Measurements from ENCODE around the gene COL21A1.
A peak's percentile ranks its signal among the peaks of the same experiment; 100 is the strongest.

Gene COL21A1

DNA sequence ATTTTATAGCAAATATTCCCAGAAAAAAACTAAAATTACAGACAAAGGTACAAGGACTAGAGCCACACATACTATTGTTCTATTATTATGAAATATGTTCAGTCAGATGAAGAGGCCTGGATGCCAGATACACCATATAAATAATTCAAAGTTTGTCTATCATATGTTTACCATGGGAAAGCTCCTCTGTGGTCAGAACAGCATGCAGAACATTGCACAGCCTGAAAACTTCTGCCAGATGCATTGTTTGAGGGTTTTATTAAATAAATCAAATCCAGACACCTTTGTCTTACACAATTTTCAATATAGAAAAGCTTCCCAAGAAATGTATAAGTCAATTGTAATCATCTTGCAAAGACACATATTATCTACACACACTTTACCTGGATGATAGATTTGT is 35.0 kb upstream of the COL21A1 start:
- H3K4me3 ChIP-seq (replicated peaks in 1 of 2; ENCODE audit: low read depth in 2 of 2, low read length in 2 of 2) = no peak overlapping the region
- TF ChIP-seq, protein P1, sequence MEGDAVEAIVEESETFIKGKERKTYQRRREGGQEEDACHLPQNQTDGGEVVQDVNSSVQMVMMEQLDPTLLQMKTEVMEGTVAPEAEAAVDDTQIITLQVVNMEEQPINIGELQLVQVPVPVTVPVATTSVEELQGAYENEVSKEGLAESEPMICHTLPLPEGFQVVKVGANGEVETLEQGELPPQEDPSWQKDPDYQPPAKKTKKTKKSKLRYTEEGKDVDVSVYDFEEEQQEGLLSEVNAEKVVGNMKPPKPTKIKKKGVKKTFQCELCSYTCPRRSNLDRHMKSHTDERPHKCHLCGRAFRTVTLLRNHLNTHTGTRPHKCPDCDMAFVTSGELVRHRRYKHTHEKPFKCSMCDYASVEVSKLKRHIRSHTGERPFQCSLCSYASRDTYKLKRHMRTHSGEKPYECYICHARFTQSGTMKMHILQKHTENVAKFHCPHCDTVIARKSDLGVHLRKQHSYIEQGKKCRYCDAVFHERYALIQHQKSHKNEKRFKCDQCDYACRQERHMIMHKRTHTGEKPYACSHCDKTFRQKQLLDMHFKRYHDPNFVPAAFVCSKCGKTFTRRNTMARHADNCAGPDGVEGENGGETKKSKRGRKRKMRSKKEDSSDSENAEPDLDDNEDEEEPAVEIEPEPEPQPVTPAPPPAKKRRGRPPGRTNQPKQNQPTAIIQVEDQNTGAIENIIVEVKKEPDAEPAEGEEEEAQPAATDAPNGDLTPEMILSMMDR (IDR thresholded peaks at IDR 0.05; ENCODE audit: low read depth, low read length) = no peak
- DNase-seq (ENCODE audit: low read depth in 2 of 2) = no peak

DNA sequence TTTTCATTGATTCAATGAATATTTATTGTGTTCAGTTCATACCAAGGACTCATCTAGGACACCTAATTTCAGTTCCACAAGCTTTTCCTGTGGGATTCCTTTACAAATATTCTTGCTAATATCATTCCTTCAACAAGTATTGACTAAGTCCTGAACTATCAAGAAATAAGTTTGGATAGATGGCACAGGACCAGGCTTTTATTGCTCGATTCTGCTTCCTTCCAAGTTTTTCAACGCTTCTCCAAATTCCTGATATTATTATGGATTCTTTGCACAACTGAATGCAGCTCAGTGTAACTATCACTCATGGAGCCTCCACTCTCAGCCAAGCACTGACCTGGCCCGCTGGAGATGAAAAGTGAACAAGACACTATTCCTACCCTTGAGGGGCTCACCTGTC is 32.7 kb upstream of the COL21A1 start:
- no peak overlapping the region for H3K4me3 ChIP-seq (replicated peaks in 1 of 2; ENCODE audit: low read depth in 2 of 2, low read length in 2 of 2)
- no peak for DNase-seq (ENCODE audit: low read depth in 2 of 2)
- TF ChIP-seq, protein P1 (IDR thresholded peaks at IDR 0.05; ENCODE audit: low read depth, low read length) = no peak

DNA sequence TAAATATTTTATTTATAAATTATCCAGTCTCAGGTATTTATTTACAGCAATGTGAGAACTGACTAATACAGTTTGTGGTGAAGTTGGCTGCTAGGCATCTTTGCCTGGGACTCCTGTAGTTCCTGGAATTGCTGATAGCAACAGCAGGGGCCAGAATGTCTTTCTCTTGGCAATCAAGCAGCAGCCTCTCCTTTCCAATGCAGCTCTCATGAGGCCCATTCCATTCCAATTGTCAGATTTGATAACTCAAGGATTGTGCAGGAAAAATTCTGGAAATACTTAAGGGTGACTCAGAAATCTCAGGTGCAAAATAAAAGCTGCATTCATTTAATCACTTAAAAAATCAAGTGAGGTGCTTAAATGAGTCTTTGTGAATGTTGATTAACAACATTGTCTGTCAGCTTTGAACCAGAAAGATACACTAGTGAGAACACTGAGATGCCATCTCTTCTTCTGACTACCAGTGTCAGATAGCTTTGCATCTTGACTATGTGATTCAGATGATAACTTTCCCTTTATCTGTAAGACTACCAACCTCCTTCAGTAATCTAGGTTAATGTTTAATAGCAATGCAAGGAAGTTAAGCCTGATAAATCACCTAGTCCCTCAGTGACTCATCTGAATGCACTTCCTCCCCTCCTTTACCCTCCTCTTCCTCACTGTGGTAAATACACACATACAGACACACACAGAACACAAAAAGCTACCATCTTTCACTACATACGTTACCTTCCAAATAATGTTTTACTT is 32.1 kb upstream of the COL21A1 start:
- no peak overlapping the region for H3K4me3 ChIP-seq (replicated peaks in 1 of 2; ENCODE audit: low read depth in 2 of 2, low read length in 2 of 2)
- DNase-seq (ENCODE audit: low read depth in 2 of 2) = peak in 1 of 2 donors; percentile 44
- TF ChIP-seq, protein P1 (IDR thresholded peaks at IDR 0.05; ENCODE audit: low read depth, low read length) = no peak

DNA sequence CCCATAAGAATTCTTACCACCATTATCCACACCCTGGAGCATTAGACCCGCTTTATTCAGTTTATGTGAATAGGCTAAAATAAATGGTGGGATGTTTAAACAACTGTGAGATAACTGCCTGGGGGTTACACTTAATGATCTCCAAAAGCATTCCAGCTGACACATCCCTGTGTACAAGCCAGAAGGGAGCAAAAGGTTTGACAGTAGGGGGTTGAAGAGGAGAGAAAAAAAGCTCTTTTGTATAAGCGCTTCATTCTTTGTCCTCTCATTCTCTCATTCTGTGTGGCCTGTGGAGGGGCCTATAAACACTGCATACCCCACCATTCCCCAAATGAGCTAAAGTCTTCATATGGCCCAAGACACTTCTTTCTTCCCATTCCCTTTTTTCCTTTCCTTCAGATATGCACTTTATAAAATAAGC is 30.8 kb upstream of the COL21A1 start:
- TF ChIP-seq, protein P1 (IDR thresholded peaks at IDR 0.05; ENCODE audit: low read depth, low read length) = no peak
- no peak for DNase-seq (ENCODE audit: low read depth in 2 of 2)
- H3K4me3 ChIP-seq (replicated peaks in 1 of 2; ENCODE audit: low read depth in 2 of 2, low read length in 2 of 2) = no peak overlapping the region

DNA sequence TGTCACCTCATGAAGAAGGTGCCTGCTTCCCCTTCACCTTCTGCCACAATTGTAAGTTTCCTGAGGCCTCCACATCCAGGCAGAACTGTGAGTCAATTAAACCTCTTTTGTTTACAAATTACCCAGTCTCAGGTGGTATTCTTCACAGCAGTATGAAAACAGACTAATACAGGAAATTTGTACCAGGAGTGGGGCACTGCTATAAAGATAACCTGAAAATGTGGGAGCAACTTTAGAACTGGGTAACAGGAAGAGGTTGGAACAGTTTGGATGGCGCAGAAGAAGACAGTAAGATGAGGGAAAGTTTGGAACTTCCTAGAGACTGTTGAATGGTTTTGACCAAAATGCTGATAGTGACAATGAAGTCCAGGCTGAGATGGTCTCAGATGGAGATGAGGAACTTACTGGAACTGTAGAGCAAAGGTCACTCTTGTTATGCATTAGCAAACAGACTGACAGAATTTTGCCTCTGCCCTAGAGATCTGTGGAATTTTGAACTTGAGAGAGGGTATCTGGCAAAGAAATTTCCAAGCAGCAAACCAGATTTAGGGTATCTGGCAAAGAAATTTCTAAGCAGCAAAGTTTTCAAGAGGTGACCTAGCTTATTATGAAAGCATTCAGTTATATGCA is 23.5 kb upstream of the COL21A1 start:
- no peak for DNase-seq (ENCODE audit: low read depth in 2 of 2)
- no peak overlapping the region for H3K4me3 ChIP-seq (replicated peaks in 1 of 2; ENCODE audit: low read depth in 2 of 2, low read length in 2 of 2)
- TF ChIP-seq, protein P1 (IDR thresholded peaks at IDR 0.05; ENCODE audit: low read depth, low read length) = no peak

DNA sequence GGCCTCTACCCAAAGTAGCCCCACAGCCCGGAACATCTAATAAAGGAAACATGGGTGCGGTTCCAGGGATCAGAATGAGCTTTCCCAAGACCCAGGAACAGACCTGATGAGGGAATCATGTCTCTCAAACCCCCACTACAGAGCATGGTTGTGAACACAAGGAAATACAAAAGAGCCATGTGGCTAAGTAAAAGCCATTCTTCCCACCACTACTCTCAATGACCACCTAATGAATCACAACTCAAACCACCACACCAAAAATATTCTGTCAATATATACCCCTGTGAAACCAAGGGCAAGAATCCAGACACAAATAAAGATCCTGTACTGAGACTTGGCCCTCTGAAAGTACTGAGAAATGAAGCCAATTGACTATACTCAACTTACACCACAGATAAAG is 20.9 kb upstream of the COL21A1 start:
- TF ChIP-seq, protein P1 (IDR thresholded peaks at IDR 0.05; ENCODE audit: low read depth, low read length) = no peak
- no peak for DNase-seq (ENCODE audit: low read depth in 2 of 2)
- no peak overlapping the region for H3K4me3 ChIP-seq (replicated peaks in 1 of 2; ENCODE audit: low read depth in 2 of 2, low read length in 2 of 2)

Measured in cardiac fibroblast (primary cell).